Thyroid gland (tissue), 4 donors: ENCODE data around the gene POU2AF2.

ENCODE experiments used
- CTCF ChIP-seq, 6 experiments: fragments of 200-600 bp in 3 of 6; fragments of 450-650 bp in 3 of 6; sonication (generic) in 3 of 6; IDR thresholded peaks; one replicate each; pipeline ENCODE4 v1.5.1; 2016 to 2019; ENCODE audit warnings: antibody characterized with exemption in 6 of 6, mild to moderate bottlenecking in 2 of 6, inconsistent platforms in 1 of 6, moderate library complexity in 1 of 6
- POLR2A ChIP-seq, 2 donors: fragments of 450-650 bp; IDR thresholded peaks; one replicate each; pipeline ENCODE4 v1.6.1; 2017; ENCODE audit warnings: antibody characterized with exemption in 2 of 2, mild to moderate bottlenecking in 2 of 2, moderate library complexity in 1 of 2

GRCh38 chr11:111282562-111283075, 37.1 kb downstream of the POU2AF2 start:
- TF ChIP-seq CTCF (IDR thresholded peaks at IDR 0.05) (no peak), POLR2A (IDR thresholded peaks at IDR 0.05) (no peak)
